Neural cell (in vitro differentiated cells): ENCODE data around the gene UNC5A. TPM values are rescaled to one million over a fixed set of nuclear protein-coding genes. Genes with fewer than 3 reads are reported as not detected.

Experiments used
- H2AFZ ChIP-seq: fragments of 200-600, 300-800 bp; sonication (generic), shearing (Covaris generic); 2 replicates; pipeline ENCODE4 v1.6.0; 2014; ENCODE audit warnings: low read depth, mild to moderate bottlenecking, antibody characterized with exemption, low read length, moderate library complexity
- H3F3A ChIP-seq: fragments of 200-600 bp; shearing (Covaris generic); 2 replicates; pipeline ENCODE4 v1.6.1; 2016; ENCODE audit warnings: mild to moderate bottlenecking, moderate library complexity, mixed read lengths, antibody characterized with exemption, low read length; ENCODE audit not compliant: insufficient read depth, poor library complexity, severe bottlenecking
- H3K27ac ChIP-seq: fragments of 200-600, 300-800 bp; sonication (generic), shearing (Covaris generic); 2 replicates; pipeline ENCODE4 v1.5.1; 2014; ENCODE audit warnings: mild to moderate bottlenecking, low read length, moderate library complexity
- H3K27me3 ChIP-seq: fragments of 300-800, 200-600 bp; sonication (generic), shearing (Covaris generic); 2 replicates; pipeline ENCODE4 v1.6.0; 2014; ENCODE audit warnings: mild to moderate bottlenecking, low read depth, low read length, moderate library complexity; ENCODE audit not compliant: insufficient read depth
- H3K36me3 ChIP-seq: fragments of 300-800, 200-600 bp; sonication (generic), shearing (Covaris generic); 2 replicates; pipeline ENCODE4 v1.5.1; 2014; ENCODE audit warnings: mild to moderate bottlenecking, antibody characterized with exemption, low read length, moderate library complexity; ENCODE audit not compliant: insufficient read depth
- H3K4me2 ChIP-seq: fragments of 300-800, 200-600 bp; sonication (generic), shearing (Covaris generic); 2 replicates; pipeline ENCODE4 v1.6.0; 2014; ENCODE audit warnings: mild to moderate bottlenecking, low read length
- H3K4me3 ChIP-seq: fragments of 300-800, 200-600 bp; sonication (generic), shearing (Covaris generic); 2 replicates; pipeline ENCODE4 v1.5.1; 2014; ENCODE audit warnings: mild to moderate bottlenecking, low read length, moderate library complexity
- H3K79me2 ChIP-seq: fragments of 200-600 bp; shearing (Covaris generic); replicated peaks from 2 replicates; pipeline ENCODE4 v1.6.0; 2014; ENCODE audit warnings: mild to moderate bottlenecking, low read length, moderate library complexity; ENCODE audit not compliant: insufficient read depth
- H3K9ac ChIP-seq: fragments of 300-800, 200-600 bp; sonication (generic), shearing (Covaris generic); 2 replicates; pipeline ENCODE4 v1.6.1; 2016; ENCODE audit warnings: mild to moderate bottlenecking, low read length, mixed read lengths
- H3K9me2 ChIP-seq: fragments of 200-600 bp; shearing (Covaris generic); 2 replicates; pipeline ENCODE4 v1.6.1; 2016; ENCODE audit warnings: mild to moderate bottlenecking, low read length, mixed read lengths; ENCODE audit not compliant: insufficient read depth
- H3K9me3 ChIP-seq: fragments of 200-600, 300-800 bp; sonication (generic), shearing (Covaris generic); 2 replicates; pipeline ENCODE4 v1.6.1; 2016; ENCODE audit warnings: mild to moderate bottlenecking, mixed run types, low read length, moderate library complexity, mixed read lengths
- H4K20me1 ChIP-seq: fragments of 200-600 bp; shearing (Covaris generic); 2 replicates; pipeline ENCODE4 v1.6.1; 2016; ENCODE audit warnings: mild to moderate bottlenecking, mixed run types; ENCODE audit not compliant: insufficient read depth
- CTCF ChIP-seq: fragments of 450-650 bp; IDR thresholded peaks from 2 replicates; pipeline ENCODE4 v1.5.1; 2014; ENCODE audit warnings: antibody characterized with exemption, mild to moderate bottlenecking, moderate library complexity; ENCODE audit not compliant: poor library complexity, severe bottlenecking
- EP300 ChIP-seq: fragments of 450-650 bp; conservative IDR thresholded peaks from 2 replicates; pipeline ENCODE4 v1.6.1; 2014; ENCODE audit warnings: antibody characterized with exemption, mild to moderate bottlenecking, moderate library complexity; ENCODE audit not compliant: poor library complexity, severe bottlenecking
- EZH2 ChIP-seq: fragments of 200-600, 300-800 bp; shearing (Covaris generic), sonication (generic); IDR thresholded peaks from 2 replicates; pipeline ENCODE4 v1.6.1; 2014; ENCODE audit warnings: antibody characterized with exemption, low read length, borderline replicate concordance, mild to moderate bottlenecking; ENCODE audit not compliant: insufficient read depth, poor library complexity, severe bottlenecking
- MXI1 ChIP-seq: fragments of 450-650 bp; conservative IDR thresholded peaks from 2 replicates; pipeline ENCODE4 v1.6.1; 2014; ENCODE audit warnings: antibody characterized with exemption, mild to moderate bottlenecking; ENCODE audit not compliant: poor library complexity, severe bottlenecking
- POLR2AphosphoS5 ChIP-seq: IDR thresholded peaks from 2 replicates; pipeline ENCODE4 v1.6.1; 2012
- RAD21 ChIP-seq: fragments of 450-650 bp; conservative IDR thresholded peaks from 2 replicates; pipeline ENCODE4 v1.6.1; 2014; ENCODE audit warnings: antibody characterized with exemption, mild to moderate bottlenecking, moderate library complexity
- REST ChIP-seq: IDR thresholded peaks from 2 replicates; pipeline ENCODE4 v1.6.1; 2012; ENCODE audit warnings: borderline replicate concordance
- SMC3 ChIP-seq: fragments of 450-650 bp; conservative IDR thresholded peaks from 2 replicates; pipeline ENCODE4 v1.6.1; 2014; ENCODE audit warnings: antibody characterized with exemption, mild to moderate bottlenecking, moderate library complexity; ENCODE audit not compliant: poor library complexity
- TAF1 ChIP-seq: IDR thresholded peaks from 2 replicates; pipeline ENCODE4 v1.6.1; 2012; ENCODE audit warnings: low read depth
- polyA plus RNA-seq: library from polyadenylated mRNA; depleted of rRNA; stranded (reverse); fragments of >200 nt; gene quantifications from 2 replicates; pipeline ENCODE4 v1.2.3, GENCODE V29; 2014

The UNC5A gene
- polyA plus RNA-seq, 1 donor from 2014 or later: 2.7 TPM

GRCh38 chr5:176865964-176866363 lies 55.6 kb downstream of the UNC5A start:
- Histone ChIP-seq H4K20me1 (no peaks in the 10 kb centered on the region), H3K9me3 (no peaks in the 10 kb centered on the region), H3F3A (no peaks in the 10 kb centered on the region), H3K36me3 (no peaks in the 10 kb centered on the region), H3K27me3 (no peaks in the 10 kb centered on the region), H3K9me2 (no peaks in the 10 kb centered on the region), H3K4me2 (no peak overlapping the region), H3K4me3 (no peak overlapping the region), H3K79me2 (no peaks in the 10 kb centered on the region), H3K9ac (no peak overlapping the region), H3K27ac (no peak overlapping the region), H2AFZ (no peak overlapping the region)
- TF ChIP-seq REST: no peak
- TF ChIP-seq RAD21: no peak

GRCh38 chr5:176866707-176867310 lies 56.5 kb downstream of the UNC5A start:
- no peaks in the 10 kb centered on the region for H3F3A ChIP-seq
- no peaks in the 10 kb centered on the region for H3K9me2 ChIP-seq
- H3K4me3 ChIP-seq: no peak overlapping the region
- no peak overlapping the region for H2AFZ ChIP-seq
- no peaks in the 10 kb centered on the region for H4K20me1 ChIP-seq
- TF ChIP-seq POLR2AphosphoS5 (no peak), SMC3 (no peak), RAD21 (no peak), REST (no peak), EP300 (no peak), CTCF (no peak), EZH2 (no peak), TAF1 (no peak), MXI1 (no peak)
- H3K79me2 ChIP-seq: no peaks in the 10 kb centered on the region
- H3K36me3 ChIP-seq: no peaks in the 10 kb centered on the region
- H3K4me2 ChIP-seq: no peak overlapping the region
- no peak overlapping the region for H3K27ac ChIP-seq
- no peaks in the 10 kb centered on the region for H3K9me3 ChIP-seq
- no peaks in the 10 kb centered on the region for H3K27me3 ChIP-seq
- no peak overlapping the region for H3K9ac ChIP-seq
